CD4-positive, alpha-beta T cell treated with Interleukin-17A for 1 hour (primary cell): Measurements from ENCODE around the gene TDRD1.

ENCODE experiments used
- DNase-seq: peaks from one replicate; pipeline ENCODE4 v3.0.0-alpha.2; 2020

The TDRD1 gene

DNA sequence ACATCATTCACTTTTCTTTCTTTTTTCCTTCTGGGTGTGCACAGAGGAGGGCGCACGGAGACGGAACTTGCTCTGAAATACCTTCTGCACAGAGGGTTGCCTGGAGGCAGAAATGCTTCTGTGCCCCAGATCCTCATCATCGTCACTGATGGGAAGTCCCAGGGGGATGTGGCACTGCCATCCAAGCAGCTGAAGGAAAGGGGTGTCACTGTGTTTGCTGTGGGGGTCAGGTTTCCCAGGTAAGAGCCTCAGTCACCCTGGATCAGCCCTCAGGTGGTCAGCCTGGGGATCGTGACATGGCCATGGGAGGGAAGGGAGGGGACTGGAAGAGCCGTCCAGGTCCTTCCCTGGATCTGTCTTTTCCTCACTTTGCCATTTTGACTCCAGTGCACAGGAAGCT is 93.5 kb downstream of the TDRD1 start:
- no peak for DNase-seq

DNA sequence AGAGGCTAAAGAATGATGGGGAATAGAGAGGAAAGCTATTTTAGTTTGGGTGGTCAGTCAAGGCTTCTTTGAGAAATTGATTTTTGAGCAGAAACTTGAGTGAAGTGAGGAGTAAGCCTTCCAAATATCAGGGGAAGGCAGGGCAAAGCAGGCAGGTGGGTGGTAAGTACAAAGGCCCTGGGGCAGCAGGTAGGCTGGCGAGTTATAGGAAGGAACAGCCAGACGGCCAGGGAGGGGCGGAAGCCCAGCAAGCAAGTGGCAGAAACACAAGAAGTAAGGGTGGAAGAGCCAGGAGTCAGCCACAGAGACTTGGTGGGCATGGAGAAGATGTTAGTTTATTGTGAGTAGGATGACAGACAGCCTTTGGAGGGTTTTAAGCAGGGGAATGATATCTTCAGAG is 94.8 kb downstream of the TDRD1 start:
- no peak for DNase-seq

GRCh38 chr10:114274616-114275453 is 95.7 kb downstream of the TDRD1 start:
- no peak for DNase-seq

DNA sequence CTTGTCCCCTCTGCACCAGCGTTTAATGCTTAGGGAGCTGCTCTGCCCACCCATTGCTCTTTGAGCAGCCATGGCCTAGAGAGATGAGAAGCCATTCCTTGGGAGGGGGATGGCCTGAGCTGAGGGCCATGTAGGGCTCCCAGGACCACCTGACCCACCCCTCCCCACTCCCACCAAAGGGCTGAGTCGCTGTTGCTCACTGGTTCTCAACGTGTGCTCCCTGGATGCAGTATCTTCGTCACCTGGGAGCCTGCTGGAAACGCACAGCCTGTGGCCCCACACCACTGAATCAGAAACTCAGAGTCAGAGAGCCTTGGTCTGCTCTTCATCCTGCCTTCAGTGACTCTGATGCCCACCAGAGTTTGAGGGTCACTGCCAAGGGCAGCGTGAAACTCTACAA is 96.9 kb downstream of the TDRD1 start:
- no peak for DNase-seq

- no peak for DNase-seq
Measured at GRCh38 chr10:114276671-114277070, 97.5 kb downstream of the TDRD1 start.

- no peak for DNase-seq
Measured at GRCh38 chr10:114278140-114278883, 99.2 kb downstream of the TDRD1 start.

GRCh38 chr10:114278884-114279191 is 99.7 kb downstream of the TDRD1 start:
- no peak for DNase-seq

- no peak for DNase-seq
Measured at GRCh38 chr10:114279289-114279688, 100.1 kb downstream of the TDRD1 start.

GRCh38 chr10:114279901-114280644 is 100.9 kb downstream of the TDRD1 start:
- DNase-seq, result no peak

DNA sequence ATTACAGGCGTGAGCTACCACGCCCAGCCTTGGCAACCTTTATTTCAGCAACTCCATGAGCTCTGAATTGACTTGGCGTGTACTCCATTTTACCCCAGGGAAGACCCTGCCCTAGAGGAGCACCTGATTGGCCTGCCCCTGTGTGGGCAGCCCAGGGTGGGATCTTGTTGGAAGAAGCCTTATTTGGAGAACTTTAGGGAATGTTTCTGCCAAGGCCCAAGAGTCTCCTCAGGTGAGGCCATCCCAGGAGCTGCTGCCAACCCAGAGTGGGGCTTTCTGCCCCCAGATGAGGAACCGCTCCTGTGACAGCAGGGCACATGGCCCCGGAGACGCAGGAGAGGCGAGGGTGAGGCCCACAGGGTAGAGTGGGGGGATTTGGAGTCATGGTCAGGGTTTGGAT is 101.9 kb downstream of the TDRD1 start:
- DNase-seq, result no peak

DNA sequence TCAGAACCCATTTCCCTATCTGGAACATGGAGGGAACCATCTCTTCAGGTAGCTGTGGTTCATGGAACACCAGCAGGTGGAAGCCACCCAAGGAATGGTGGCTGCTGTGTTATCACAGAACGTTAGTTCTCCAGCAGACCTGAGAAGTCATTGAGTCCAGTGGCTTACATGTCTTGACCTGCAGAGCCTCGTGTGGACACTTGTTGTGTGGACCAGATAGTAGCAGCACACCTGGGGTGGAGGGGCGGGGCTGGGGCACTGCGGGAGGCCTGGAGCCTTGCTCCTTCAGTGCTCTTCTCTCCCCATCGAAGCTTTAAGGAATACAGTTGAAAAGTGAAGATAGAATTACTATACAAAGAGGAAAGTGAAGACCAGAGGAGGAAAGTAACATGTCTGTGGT is 102.3 kb downstream of the TDRD1 start:
- DNase-seq, result no peak
